ENCODE data around the gene SPC24.
"Not testable (repeated sequence)": the region's sequence is repeated elsewhere in the genome, so short reads cannot be mapped to it uniquely, and the experiment has no call there.

SPC24 gene

GRCh38 chr19:11121963-11122362 lies 33.6 kb downstream of the SPC24 start:
- not testable (repeated sequence) for ATAC-seq

DNA sequence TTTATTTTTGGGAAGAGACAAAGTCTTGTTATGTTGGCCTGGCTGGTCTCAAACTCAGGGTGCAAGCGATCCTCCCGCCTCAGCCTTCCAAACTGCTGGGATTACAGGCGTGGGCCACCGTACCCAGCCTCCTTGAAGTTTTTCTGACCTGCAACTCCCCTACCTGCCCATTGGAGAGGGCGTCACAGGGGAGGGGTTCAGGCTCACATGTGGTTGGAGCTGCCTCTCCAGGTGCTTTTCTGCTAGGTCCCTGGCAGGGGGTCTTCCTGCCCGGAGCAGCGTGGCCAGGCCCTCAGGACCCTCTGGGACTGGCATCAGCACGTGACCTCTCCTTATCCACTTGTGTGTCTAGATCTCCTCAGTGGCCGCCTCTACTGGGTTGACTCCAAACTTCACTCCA lies 39.1 kb downstream of the SPC24 start:
- ATAC-seq = no peak

DNA sequence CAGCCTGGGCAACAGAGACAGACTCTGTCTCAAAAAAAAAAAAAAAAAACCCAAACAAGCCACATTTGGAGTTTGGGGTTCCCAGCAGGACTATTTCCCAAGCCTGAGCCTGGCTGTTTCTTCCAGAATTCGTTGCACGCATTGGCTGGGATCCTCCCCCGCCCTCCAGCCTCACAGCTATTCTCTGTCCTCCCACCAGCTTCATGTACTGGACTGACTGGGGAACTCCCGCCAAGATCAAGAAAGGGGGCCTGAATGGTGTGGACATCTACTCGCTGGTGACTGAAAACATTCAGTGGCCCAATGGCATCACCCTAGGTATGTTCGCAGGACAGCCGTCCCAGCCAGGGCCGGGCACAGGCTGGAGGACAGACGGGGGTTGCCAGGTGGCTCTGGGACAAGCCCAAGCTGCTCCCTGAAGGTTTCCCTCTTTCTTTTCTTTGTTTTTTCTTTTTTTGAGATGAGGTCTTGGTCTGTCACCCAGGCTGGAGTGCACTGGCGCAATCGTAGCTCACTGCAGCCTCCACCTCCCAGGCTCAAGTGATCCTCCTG lies 39.6 kb downstream of the SPC24 start:
- no peak for ATAC-seq

DNA sequence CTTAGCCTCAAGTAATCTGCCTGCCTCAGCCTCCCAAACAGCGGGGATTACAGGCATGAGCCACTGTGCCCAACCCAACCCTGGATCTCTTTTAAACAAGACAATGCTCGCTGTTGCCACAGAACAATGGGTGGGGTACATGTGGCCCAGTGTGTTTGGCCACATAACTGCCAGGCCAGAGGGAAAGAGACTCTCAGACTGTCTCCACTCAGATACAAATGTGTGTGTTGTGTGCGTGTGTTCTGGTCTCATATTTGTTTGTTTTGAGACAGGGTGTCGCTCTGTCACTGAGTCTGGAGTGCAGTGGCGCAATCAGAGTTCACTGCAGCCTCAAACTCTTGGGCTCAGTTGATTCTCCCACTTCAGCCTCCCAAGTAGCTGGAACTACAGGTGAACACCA lies 40.5 kb downstream of the SPC24 start:
- no peak for ATAC-seq

- no peak for ATAC-seq
Measured at GRCh38 chr19:11113140-11113708, 42.4 kb downstream of the SPC24 start.

DNA sequence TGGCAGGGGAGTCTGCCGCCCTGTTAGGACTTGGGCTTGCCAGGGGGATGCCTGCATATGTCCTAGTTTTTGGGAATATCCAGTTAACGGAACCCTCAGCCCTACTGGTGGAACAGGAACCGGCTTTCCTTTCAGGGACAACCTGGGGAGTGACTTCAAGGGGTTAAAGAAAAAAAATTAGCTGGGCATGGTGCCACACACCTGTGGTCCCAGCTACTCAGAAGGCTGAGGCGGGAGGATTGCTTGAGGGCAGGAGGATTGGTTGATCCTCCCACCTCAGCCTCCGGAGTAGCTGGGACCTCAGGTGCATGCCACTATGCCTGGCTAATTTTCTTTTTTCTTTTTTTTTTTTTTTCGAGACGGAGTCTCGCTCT lies 43.8 kb downstream of the SPC24 start:
- no peak for ATAC-seq

DNA sequence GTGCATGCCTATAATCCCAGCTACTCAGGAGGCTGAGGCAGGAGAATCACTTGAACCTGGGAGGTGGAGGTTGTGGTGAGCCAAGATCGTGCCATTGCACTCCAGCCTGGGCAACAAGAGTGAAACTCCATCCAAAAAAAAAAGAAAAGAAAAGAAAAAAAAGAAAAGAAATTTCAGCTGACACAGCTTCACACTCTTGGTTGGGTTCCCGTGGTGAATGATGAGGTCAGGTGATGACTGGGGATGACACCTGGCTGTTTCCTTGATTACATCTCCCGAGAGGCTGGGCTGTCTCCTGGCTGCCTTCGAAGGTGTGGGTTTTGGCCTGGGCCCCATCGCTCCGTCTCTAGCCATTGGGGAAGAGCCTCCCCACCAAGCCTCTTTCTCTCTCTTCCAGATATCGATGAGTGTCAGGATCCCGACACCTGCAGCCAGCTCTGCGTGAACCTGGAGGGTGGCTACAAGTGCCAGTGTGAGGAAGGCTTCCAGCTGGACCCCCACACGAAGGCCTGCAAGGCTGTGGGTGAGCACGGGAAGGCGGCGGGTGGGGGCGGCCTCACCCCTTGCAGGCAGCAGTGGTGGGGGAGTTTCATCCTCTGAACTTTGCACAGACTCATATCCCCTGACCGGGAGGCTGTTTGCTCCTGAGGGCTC lies 44.3 kb downstream of the SPC24 start:
- no peak for ATAC-seq

- ATAC-seq = no peak
Measured at GRCh38 chr19:11108746-11109145, 46.8 kb downstream of the SPC24 start.

DNA sequence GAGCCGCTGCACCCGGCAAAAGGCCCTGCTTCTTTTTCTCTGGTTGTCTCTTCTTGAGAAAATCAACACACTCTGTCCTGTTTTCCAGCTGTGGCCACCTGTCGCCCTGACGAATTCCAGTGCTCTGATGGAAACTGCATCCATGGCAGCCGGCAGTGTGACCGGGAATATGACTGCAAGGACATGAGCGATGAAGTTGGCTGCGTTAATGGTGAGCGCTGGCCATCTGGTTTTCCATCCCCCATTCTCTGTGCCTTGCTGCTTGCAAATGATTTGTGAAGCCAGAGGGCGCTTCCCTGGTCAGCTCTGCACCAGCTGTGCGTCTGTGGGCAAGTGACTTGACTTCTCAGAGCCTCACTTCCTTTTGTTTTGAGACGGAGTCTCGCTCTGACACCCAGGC lies 49.1 kb downstream of the SPC24 start:
- ATAC-seq = no peak

DNA sequence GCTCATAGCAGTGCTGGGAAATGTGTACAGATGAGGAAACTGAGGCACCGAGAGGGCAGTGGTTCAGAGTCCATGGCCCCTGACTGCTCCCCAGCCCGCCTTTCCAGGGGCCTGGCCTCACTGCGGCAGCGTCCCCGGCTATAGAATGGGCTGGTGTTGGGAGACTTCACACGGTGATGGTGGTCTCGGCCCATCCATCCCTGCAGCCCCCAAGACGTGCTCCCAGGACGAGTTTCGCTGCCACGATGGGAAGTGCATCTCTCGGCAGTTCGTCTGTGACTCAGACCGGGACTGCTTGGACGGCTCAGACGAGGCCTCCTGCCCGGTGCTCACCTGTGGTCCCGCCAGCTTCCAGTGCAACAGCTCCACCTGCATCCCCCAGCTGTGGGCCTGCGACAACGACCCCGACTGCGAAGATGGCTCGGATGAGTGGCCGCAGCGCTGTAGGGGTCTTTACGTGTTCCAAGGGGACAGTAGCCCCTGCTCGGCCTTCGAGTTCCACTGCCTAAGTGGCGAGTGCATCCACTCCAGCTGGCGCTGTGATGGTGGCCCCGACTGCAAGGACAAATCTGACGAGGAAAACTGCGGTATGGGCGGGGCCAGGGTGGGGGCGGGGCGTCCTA lies 50.5 kb downstream of the SPC24 start:
- no peak for ATAC-seq

- not testable (repeated sequence) for ATAC-seq
Measured at GRCh38 chr19:11103667-11104066, 51.9 kb downstream of the SPC24 start.

DNA sequence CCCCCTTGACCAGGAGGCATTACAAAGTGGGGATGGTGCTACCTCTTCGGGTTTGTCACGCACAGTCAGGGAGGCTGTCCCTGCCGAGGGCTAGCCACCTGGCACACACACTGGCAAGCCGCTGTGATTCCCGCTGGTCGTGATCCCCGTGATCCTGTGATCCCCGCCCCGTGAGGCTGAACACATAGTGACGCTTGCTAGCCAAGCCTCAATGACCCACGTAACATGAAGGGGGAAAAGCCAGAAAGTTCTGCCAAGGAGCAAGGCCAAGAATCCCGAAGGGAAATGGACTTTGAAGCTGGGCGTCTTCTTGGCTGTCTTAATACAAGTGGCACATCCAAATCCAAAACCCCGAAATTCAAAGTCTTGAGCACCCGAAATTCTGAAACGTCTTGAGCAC lies 52.6 kb downstream of the SPC24 start:
- ATAC-seq = no peak

DNA sequence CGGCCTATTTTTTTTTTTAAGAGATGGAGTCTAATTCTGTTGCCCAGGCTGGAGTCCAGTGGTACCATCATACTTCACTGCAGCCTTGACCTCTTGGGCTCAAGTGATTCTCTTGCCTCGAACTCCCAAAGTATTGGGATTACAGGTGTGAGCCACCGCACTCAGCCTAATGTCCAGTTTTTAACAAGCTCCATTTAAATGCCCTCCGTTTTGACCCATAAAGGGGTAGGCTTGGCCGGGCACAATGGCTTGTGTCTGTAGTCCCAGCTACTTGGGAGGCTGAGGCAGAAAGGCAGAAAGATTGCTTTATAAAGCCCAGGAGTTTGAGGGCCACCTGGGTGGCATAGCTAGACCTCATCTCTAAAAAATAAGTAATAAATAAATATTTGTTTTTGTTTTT lies 54.5 kb downstream of the SPC24 start:
- ATAC-seq = no peak

GRCh38 chr19:11100049-11100448 lies 55.5 kb downstream of the SPC24 start:
- ATAC-seq = no peak

- no peak for ATAC-seq
Measured at GRCh38 chr19:11098861-11099260, 56.7 kb downstream of the SPC24 start.

GRCh38 chr19:11098327-11098726 lies 57.3 kb downstream of the SPC24 start:
- no peak for ATAC-seq

- not testable (repeated sequence) for ATAC-seq
Measured at GRCh38 chr19:11097367-11097766, 58.2 kb downstream of the SPC24 start.

GRCh38 chr19:11096210-11096841 lies 59.3 kb downstream of the SPC24 start:
- ATAC-seq = peak; percentile 58 to 60

Data from activated CD4-positive, CD25-positive, alpha-beta regulatory T cell treated with anti-CD3 and anti-CD28 coated beads, Interleukin-2, amount 50 U/mL, for 24 hours (primary cell).